Heart right ventricle (tissue), 16 donors: ENCODE results near the gene PDHB. TPM values are rescaled to one million over a fixed set of nuclear protein-coding genes. Genes with fewer than 3 reads are reported as not detected.

ENCODE experiments used
- ATAC-seq, 8 donors: fragments of 200-7000 bp; cut with Tn5 transposase; one replicate each; pipeline ENCODE4 v1.9.1; 2020; ENCODE audit warnings: mild to moderate bottlenecking in 8 of 8, moderate library complexity in 8 of 8, moderate number of reproducible peaks in 1 of 8
- DNase-seq, 2 donors: peaks; one replicate each; pipeline ENCODE4 v3.0.0-alpha.2; 2020
- H3K27ac ChIP-seq, 10 donors: fragments of 200-600 bp; sonication (generic) in 2 of 10; one replicate each; pipeline versions ENCODE4 v1.5.0 to v1.8.0; 2020 to 2022; ENCODE audit warnings: mild to moderate bottlenecking in 3 of 10
- H3K27me3 ChIP-seq, 7 donors: fragments of 200-600 bp; one replicate each; pipeline ENCODE4 v1.8.0; 2021 to 2022; ENCODE audit warnings: mild to moderate bottlenecking in 2 of 7
- H3K36me3 ChIP-seq, 9 donors: fragments of 200-600 bp; sonication (generic) in 1 of 9; one replicate each; pipeline versions ENCODE4 v1.5.0 to v1.8.0; 2020 to 2022; ENCODE audit warnings: mild to moderate bottlenecking in 2 of 9
- H3K4me1 ChIP-seq, 9 donors: fragments of 200-600 bp; sonication (generic) in 1 of 9; one replicate each; pipeline versions ENCODE4 v1.5.0 to v1.8.0; 2020 to 2022; ENCODE audit warnings: mild to moderate bottlenecking in 4 of 9
- H3K4me3 ChIP-seq, 10 donors: fragments of 200-600 bp; sonication (generic) in 2 of 10; one replicate each; pipeline versions ENCODE4 v1.5.0 to v1.8.0; 2020 to 2022; ENCODE audit warnings: mild to moderate bottlenecking in 7 of 10, moderate library complexity in 2 of 10
- H3K9me3 ChIP-seq, 11 donors: fragments of 200-600 bp in 10 of 11; sonication (generic) in 2 of 11; one replicate each; pipeline versions ENCODE4 v1.5.0 to v1.8.0; 2013 to 2022; ENCODE audit warnings: mild to moderate bottlenecking in 2 of 11, control low read depth in 1 of 11, moderate library complexity in 1 of 11
- CTCF ChIP-seq, 9 donors: fragments of 200-600 bp; sonication (generic) in 2 of 9; IDR thresholded peaks; one replicate each; pipeline versions ENCODE4 v1.5.0 to v1.8.0; 2021 to 2022; ENCODE audit warnings: antibody characterized with exemption in 9 of 9, mild to moderate bottlenecking in 5 of 9, moderate library complexity in 1 of 9
- WGBS, 2 donors: extraction: QIAGEN DNeasy Blood & Tissue Kit; methylation state at CpG; one replicate each; pipeline ENCODE4 v1.1.7; 2013; ENCODE audit warnings: inconsistent platforms in 1 of 2; 5-methylcytosine and 5-hydroxymethylcytosine counted together
- intact Hi-C, 10 donors: fragments of 100-400 bp; cut with DNase I; formaldehyde crosslinking; loops; one replicate each; pipeline versions ENCODE4 v1.11.1 to v1.14.2; 2022
- polyA plus RNA-seq, 2 donors: library from polyadenylated mRNA; stranded (reverse); fragments of 200-250 nt; gene quantifications; one replicate each; pipeline ENCODE4 v1.2.3, GENCODE V29; 2013
- total RNA-seq, 10 donors: library from RNA; stranded (reverse); fragmentation: NEBNext Ultra II Directional in 3 of 10; extraction: Animal tissue kit (Norgen Biotek cat#: 25700) in 3 of 10; gene quantifications; one replicate each; pipeline versions ENCODE4 v1.2.1 to v1.2.4, GENCODE V29; 2021 to 2023
- donor health status: Arrhythmogenic right ventricular cardiomyopathy.
- donor health status: ischemic (EF 13 %, LVEDD 7.1; RV severe dilation, severe dysfunction).
- donor health status: healthy with polysubstance abuse.
- donor health status: DM: no; HTN: yes; CAD: no.
- donor health status: DM: no; HTN: no; CAD: no.
- donor health status: ischemic (EF 25% LVEDD 6.9; RV normal size, moderate dysfunction).
- donor health status: ischemic (EF 25% LVEDD 5.7; RV mildly dilated, moderate dysfunction).
- donor health status: healthy.
- donor health status: DM: yes; HTN: yes; CAD: no.
- donor health status: Ischemic cardiomyopathy.
- donor health status: ischemic (EF 35%, LVEDD 5.7; RV mildly dilated, moderate dysfunction).
- donor health status: nonischemic (EF 11% LVEDD 7.7; RV severe dilation, severe dysfunction).
- donor health status: DM: yes; HTN: yes; CAD: no.
- donor health status: PGD.
- donor health status: ischemic (EF 29% LVEDD 5.4; RV normal size, mild dysfunction).
- donor health status: nonischemic (EF 23%, LVEDD 6.1; RV moderate dilation, normal function).

PDHB gene
- total and polyA plus RNA-seq, 12 donors: 140 to 255 (median 213) TPM

DNA sequence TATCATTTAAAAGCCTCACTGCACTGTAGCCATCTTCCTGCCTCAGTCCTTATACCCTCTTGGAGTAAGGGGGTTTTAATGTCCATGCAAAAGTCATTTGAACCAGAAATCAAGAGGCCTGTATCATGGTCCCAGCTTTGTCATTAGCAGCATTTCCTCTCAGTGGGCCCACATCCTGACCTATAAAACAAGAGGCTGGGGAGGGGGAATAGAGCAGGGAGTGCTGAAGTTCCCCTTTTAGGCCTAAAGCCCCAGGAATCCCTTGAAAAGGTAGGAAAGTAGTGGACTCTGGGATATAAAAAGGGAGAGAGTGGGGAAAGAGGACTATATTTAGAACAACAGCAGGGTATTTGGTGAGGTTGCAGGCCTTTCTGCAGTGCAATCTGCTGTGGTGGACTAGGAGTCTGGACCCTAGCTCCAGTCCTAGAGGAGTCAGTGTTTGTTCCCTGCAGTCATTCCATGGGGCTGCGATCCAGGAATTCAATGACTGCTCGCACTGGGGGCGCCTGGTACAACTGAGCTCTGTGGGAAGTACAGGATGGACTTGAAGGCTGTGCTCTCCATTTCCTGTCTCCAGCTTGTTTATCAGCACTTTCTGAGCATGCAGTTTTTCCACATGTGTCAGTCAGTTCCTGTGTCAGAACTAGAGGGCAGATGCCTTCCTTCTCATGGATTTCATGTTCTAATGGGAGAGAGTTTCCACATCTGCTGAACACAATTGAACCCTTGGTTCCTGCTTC lies 46.8 kb downstream of the PDHB start:
- Histone ChIP-seq H3K27me3 (no peaks in the 10 kb centered on the region), H3K27ac (peak overlapping the region; percentile 2 to 77 (median 62)), H3K9me3 (no peaks in the 10 kb centered on the region), H3K36me3 (peaks cover 0 to 41% (median 7%) of the 10 kb centered on the region in 9 donors), H3K4me1 (peaks cover 6 to 61% (median 31%) of the 10 kb centered on the region in 9 donors), H3K4me3 (no peak overlapping the region)
- DNase-seq (peak in 1 of 2 donors; percentile 46), ATAC-seq (peak; percentile 46 to 83 (median 69))
- intact Hi-C loops: loop anchor here in 3 of 10 donors (5.0 to 10.0 kb wide), 2 partner anchors 44 to 52 kb away; partner anchors contain the start of gene PXK (in 2 of the 3)
- TF ChIP-seq CTCF (IDR thresholded peaks at IDR 0.05): peak in 1 of 9 donors; percentile 5
- 35 to 48% methylated on average over 3 of the region's 3 CpGs for WGBS, 2 donors

- TF ChIP-seq CTCF (IDR thresholded peaks at IDR 0.05): no peak
- H3K4me3 ChIP-seq: no peak overlapping the region
- H3K9me3 ChIP-seq: no peaks in the 10 kb centered on the region
- H3K36me3 ChIP-seq: peaks cover 0 to 29% (median 7%) of the 10 kb centered on the region in 9 donors
- no peaks in the 10 kb centered on the region for H3K27me3 ChIP-seq
- intact Hi-C loops: loop anchor here in 3 of 10 donors (5.0 to 10.0 kb wide), 2 partner anchors 42 to 50 kb away; partner anchors contain the start of gene PXK (in 2 of the 3)
- WGBS, 2 donors: 87% methylated on average over 3 of the region's 3 CpGs
- peak overlapping the region in 2 of 10 donors; percentile 33 to 40 for H3K27ac ChIP-seq
- ATAC-seq (no peak), DNase-seq (no peak)
- peaks cover 4 to 50% (median 28%) of the 10 kb centered on the region in 9 donors for H3K4me1 ChIP-seq
These were observed 49.1 kb downstream of the PDHB start for GRCh38 chr3:58384381-58385090.

DNA sequence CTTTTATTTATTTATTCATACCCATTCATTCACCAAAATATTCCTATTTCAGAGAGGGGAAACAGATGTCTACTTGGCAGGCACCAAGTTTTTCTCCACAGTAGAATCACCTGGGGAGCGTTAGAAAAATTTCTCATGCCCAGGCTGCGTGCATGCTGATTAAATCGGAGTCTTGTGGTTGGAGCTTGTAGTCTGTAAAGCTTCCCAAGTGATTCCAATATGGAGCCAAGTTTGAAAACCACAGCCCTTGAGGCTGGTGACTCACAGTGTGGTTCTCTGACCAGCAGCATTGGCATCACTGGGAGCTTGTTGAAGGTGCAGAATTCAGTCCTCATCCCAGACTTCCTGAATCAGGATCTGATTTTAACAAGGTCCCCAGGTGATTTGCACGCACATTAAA lies 49.7 kb downstream of the PDHB start:
- 74 to 83% methylated on average over 4 of the region's 4 CpGs for WGBS, 2 donors
- Histone ChIP-seq H3K36me3 (peaks cover 0 to 29% (median 7%) of the 10 kb centered on the region in 9 donors), H3K27ac (peak overlapping the region in 3 of 10 donors; percentile 33 to 46 (median 40)), H3K4me1 (peaks cover 3 to 44% (median 22%) of the 10 kb centered on the region in 9 donors), H3K9me3 (no peaks in the 10 kb centered on the region), H3K4me3 (no peak overlapping the region), H3K27me3 (no peaks in the 10 kb centered on the region)
- DNase-seq (no peak), ATAC-seq (peak in 2 of 8 donors; percentile 53 to 68)
- no peak for TF ChIP-seq CTCF (IDR thresholded peaks at IDR 0.05)
- intact Hi-C loops: loop anchor here in 2 of 10 donors (10.0 kb wide), 1 partner anchor 49 kb away; the partner anchor contains the start of gene PXK (in 2 of the 2)

DNA sequence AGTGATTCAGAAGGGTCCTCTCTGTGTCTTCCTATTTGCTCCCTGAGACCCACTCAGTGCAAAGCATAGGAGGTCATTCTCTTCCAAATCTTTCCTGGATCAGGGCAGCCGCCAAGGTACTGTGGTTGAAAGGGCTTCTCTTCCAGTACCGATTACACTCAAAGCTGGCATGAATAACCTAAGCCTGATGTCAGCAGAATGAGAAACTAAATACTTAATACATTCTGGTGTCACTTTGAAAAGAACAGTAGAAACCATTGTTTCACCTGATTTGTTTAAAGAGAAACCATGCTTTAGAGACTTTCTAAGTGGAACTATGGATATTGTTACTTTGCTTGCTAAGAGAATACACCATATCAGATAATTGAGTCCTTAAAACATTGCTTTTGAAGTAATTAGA lies 50.2 kb downstream of the PDHB start:
- Histone ChIP-seq H3K27ac (peak overlapping the region in 1 of 10 donors; percentile 46), H3K9me3 (no peaks in the 10 kb centered on the region), H3K27me3 (no peaks in the 10 kb centered on the region), H3K4me1 (peaks cover 0 to 39% (median 17%) of the 10 kb centered on the region in 9 donors), H3K4me3 (no peak overlapping the region), H3K36me3 (peaks cover 0 to 29% (median 7%) of the 10 kb centered on the region in 9 donors)
- 76 to 89% methylated on average over 2 of the region's 2 CpGs for WGBS, 2 donors
- no peak for TF ChIP-seq CTCF (IDR thresholded peaks at IDR 0.05)
- no peak for DNase-seq
- ATAC-seq: no peak
- intact Hi-C loops: loop anchor here in 2 of 10 donors (10.0 kb wide), 1 partner anchor 49 kb away; the partner anchor contains the start of gene PXK (in 2 of the 2)
